ENCODE results near the gene ZBTB7C.

ZBTB7C gene

DNA sequence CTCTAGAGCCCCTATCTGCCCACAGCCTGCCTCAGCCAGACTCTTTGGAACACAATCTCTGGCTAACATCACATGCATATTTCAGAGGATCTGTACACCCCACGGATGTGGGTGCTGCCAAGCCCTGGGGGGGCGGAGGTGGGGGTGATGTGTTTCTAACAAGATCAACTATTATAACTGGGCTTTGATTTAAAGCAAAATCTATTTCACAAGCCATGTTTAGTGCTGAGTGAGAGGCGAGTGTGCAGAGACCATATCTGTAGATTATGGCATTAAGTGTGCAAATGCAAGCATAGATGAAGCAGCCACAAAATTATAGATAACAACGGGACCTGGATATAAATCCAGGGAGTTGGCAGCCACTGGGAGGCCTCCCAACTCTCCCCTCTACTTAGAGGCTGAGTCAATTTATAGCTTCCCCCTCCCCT is 342.9 kb downstream of the ZBTB7C start:
- ATAC-seq (replicated peaks): no peak
- H3K9me3 Mint-ChIP-seq: no peaks in the 10 kb centered on the region

DNA sequence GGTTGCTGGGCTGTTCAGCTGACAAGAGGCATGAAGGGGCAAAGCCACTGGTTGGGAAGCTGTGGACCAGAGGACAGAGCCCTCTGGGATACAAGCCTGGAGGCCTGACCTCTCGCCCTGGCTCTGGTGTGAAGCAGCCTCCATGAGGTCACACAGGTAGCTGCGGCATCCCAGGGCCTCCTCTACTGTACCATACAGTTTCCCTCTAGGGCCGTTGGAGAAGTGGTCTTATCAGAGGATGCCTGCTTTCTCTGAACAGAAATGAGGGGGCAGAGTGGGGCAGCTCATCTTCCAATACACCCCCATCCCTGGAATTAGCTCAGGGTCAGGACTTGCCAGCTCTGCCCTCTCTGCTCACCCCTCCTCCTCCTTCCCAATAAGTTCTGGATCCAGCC is 343.6 kb downstream of the ZBTB7C start:
- no peak overlapping the region for H3K27ac Mint-ChIP-seq
- no peaks in the 10 kb centered on the region for H3K4me1 Mint-ChIP-seq
- H3K4me3 Mint-ChIP-seq: no peak overlapping the region
- H3K27me3 Mint-ChIP-seq: peaks cover 13 to 14% of the 10 kb centered on the region in 2 donors
- H3K36me3 Mint-ChIP-seq: no peaks in the 10 kb centered on the region
- no peak for ATAC-seq (replicated peaks)
- no peaks in the 10 kb centered on the region for H3K9me3 Mint-ChIP-seq
- no peak for DNase-seq

More for the DNA sequence above, 342.9 kb downstream of the ZBTB7C start:
- Mint-ChIP-seq H3K4me3 (no peak overlapping the region), H3K36me3 (no peaks in the 10 kb centered on the region), H3K27me3 (peaks cover 10 to 12% of the 10 kb centered on the region in 2 donors), H3K27ac (no peak overlapping the region), H3K4me1 (no peaks in the 10 kb centered on the region)
- DNase-seq: no peak

DNA sequence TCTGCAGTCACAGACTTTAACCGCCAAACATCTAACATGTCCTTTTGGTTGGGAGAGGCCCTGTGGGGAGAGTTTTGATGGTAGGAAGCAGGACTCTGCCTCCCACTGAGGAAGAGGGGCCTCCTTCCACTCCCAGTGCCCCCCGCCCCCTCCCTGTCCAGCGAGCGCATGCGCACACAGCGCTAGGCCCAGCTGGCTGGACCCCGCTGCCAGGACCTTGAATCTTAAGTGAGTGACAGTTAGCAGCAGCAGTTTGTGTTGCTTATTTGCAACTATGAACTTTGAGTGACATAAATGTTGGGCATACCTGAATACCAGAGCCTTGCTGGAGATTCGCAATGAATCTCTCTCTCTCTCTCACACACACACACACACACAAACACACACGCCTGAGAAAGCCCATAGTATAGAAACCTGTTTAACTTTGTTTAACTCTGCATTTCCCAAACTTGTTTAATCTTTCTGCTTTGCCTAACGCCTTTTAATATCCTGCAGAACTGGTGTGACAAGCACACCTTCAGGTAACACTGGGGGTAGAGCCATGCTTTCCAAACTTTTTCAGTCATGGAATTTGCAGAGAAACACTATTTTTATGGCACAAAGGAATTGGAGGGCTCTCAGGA is 344.1 kb downstream of the ZBTB7C start:
- no peak overlapping the region for H3K27ac Mint-ChIP-seq

DNA sequence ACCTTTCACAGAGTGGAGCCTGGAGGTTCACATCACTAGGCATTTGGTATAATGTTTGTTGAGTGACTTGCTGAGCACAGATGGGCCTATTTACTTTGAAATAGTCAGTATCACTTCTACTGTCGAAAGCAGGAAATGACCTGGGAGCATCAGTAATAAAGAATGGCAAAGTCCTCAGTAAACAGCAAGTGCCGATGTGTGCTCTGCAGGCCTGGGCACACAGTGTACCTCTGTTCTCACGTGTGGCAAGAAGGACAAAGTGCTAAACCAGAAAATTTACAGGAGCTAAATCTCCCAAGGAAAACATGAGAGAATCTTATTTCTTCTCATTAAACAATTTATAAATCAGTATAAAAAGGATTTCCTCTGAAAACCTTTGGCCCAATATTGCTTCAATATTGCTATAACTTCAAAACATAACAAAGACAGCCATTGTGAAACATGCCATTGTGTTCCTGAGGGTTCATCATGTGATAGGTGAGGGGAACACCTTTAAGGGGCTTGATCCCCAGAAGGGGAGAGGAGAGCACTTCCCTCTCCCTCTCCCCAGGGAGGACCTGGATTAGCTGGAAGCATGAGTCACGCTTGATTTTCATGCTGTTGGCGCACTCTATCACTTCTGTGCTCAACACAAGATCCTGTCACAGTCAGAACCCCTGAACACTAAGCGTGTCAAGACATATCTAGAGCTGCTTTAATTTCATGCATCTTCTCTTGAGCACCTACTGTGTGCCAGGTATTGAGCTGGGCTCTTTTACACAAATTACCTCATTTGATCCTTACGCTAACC is 347.2 kb downstream of the ZBTB7C start:
- no peaks in the 10 kb centered on the region for H3K4me1 Mint-ChIP-seq
- no peaks in the 10 kb centered on the region for H3K9me3 Mint-ChIP-seq
- H3K36me3 Mint-ChIP-seq: no peaks in the 10 kb centered on the region
- peaks cover 27 to 37% of the 10 kb centered on the region in 2 donors for H3K27me3 Mint-ChIP-seq
- no peak overlapping the region for H3K27ac Mint-ChIP-seq
- H3K4me3 Mint-ChIP-seq: no peak overlapping the region
- ATAC-seq (replicated peaks) (no peak), DNase-seq (no peak)

More for the DNA sequence above, 344.1 kb downstream of the ZBTB7C start:
- DNase-seq (no peak), ATAC-seq (replicated peaks) (no peak)
- Mint-ChIP-seq H3K36me3 (no peaks in the 10 kb centered on the region), H3K9me3 (no peaks in the 10 kb centered on the region), H3K4me1 (no peaks in the 10 kb centered on the region), H3K27me3 (peaks cover 17 to 18% of the 10 kb centered on the region in 2 donors), H3K4me3 (no peak overlapping the region)

DNA sequence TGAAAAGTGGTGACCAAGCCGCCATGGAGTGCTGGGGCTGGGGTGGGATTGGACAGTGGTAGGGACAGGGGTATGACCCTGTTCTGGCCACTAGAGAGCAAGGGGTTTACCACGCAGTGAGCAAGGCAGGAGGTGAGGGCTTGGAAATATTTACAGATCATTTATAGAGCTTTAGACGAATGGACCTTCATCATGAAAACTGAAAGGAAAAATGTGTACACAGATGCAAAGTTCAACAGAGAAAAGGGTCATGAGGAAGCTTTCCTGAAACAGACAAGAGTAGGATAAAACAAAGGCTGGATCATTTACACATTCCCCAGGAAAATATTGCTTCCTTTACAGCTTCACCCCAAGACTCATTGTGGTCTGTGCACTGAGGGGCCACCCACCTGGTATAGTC is 348.2 kb downstream of the ZBTB7C start:
- H3K9me3 Mint-ChIP-seq: no peaks in the 10 kb centered on the region
- no peak overlapping the region for H3K4me3 Mint-ChIP-seq
- DNase-seq (no peak), ATAC-seq (replicated peaks) (no peak)
- H3K36me3 Mint-ChIP-seq: no peaks in the 10 kb centered on the region
- no peaks in the 10 kb centered on the region for H3K4me1 Mint-ChIP-seq
- H3K27me3 Mint-ChIP-seq: peaks cover 29 to 38% of the 10 kb centered on the region in 2 donors
- no peak overlapping the region for H3K27ac Mint-ChIP-seq

DNA sequence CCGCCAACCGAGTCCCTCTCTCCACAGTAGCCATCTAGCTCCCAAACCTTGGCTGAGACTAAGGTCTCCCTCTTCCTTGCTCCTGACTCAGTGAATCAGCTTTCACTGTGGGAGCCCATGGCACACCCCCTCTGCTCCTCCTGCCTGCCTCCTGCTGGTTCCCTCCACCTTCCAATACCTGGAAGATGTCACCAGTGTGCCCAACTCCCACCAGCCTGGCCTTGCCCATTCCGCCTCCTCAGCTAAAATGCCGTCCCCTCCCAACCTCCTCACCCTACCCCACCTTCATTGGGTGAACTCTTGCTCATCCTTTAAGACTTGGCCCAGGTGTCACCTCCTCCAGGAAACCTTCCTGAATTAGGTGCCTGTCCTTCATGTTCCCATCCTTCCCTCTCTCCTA is 348.8 kb downstream of the ZBTB7C start:
- H3K27me3 Mint-ChIP-seq: peaks cover 34 to 40% of the 10 kb centered on the region in 2 donors
- no peak for DNase-seq
- H3K36me3 Mint-ChIP-seq: no peaks in the 10 kb centered on the region
- no peaks in the 10 kb centered on the region for H3K9me3 Mint-ChIP-seq
- no peak for ATAC-seq (replicated peaks)
- no peak overlapping the region for H3K27ac Mint-ChIP-seq
- no peak overlapping the region for H3K4me3 Mint-ChIP-seq
- H3K4me1 Mint-ChIP-seq: no peaks in the 10 kb centered on the region

DNA sequence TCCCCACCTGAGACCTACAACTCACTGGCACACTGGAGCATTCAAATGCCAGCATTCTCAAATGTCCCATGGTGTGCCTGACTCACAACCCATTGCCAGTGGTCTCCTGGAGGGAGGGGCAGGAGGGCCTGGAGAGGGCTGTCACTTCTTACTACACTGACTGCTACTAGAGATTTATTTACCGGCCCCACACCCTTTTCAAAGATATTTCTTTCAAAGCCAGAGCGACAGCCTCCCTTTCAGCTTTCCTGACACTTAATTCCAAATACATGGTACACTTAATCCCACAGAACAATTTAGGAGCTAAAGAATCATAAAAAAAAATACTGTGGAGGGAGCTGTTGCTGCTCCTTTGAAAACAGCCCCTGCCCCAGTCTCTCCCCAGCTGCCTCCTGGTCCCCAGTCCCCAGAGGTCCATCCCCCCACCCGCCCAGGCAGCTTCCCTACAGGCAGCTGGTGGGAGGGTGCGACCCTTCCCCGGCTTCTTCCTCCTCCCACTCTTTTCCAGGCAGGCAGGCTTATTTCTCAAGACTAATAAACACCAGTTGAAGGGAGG is 349.6 kb downstream of the ZBTB7C start:
- H3K9me3 Mint-ChIP-seq: no peaks in the 10 kb centered on the region
- H3K27ac Mint-ChIP-seq: no peak overlapping the region
- no peak overlapping the region for H3K4me3 Mint-ChIP-seq
- no peaks in the 10 kb centered on the region for H3K4me1 Mint-ChIP-seq
- no peak for DNase-seq
- no peak for ATAC-seq (replicated peaks)
- H3K36me3 Mint-ChIP-seq: no peaks in the 10 kb centered on the region
- H3K27me3 Mint-ChIP-seq: peaks cover 41 to 47% of the 10 kb centered on the region in 2 donors

DNA sequence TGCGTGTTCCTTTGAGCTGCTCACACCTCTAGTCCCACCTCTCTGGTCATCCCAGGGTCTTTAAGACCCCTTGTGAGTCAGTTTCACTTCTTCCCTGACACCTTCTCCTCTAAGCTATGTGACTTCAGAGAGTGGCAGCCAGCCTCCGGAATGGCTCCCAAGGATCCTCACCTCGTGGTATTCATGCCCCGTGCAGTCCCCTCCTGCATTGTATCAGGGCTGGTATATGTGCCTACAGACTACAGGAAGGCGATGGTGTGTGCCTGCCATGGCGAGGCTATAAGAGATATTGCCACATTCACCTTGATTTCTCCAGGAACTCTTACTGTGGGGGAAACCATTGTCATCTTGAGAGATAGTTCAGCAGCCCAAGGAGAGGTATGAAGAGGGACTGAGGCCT is 350.7 kb downstream of the ZBTB7C start:
- Mint-ChIP-seq H3K9me3 (no peaks in the 10 kb centered on the region), H3K36me3 (no peaks in the 10 kb centered on the region), H3K4me1 (no peaks in the 10 kb centered on the region), H3K27me3 (peaks cover 51 to 58% of the 10 kb centered on the region in 2 donors), H3K27ac (no peak overlapping the region), H3K4me3 (no peak overlapping the region)
- no peak for DNase-seq
- ATAC-seq (replicated peaks): no peak

DNA sequence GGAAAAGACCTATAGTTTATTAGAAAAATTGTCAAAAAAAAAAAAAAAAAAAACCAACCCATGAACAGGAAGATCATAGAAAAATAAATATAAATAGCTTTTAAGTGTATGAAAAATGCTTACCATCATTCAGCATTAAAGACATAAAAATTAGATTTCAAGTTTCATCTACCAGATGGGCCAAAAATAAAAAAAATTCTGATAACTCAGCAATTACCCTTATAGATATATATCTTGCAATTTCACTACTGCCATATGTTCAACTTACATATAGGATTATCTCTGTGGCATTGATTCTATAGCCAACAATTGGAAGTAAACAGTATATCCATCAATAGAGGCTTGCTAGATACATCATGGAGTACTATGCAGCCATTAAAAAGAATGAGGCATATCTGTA is 352.2 kb downstream of the ZBTB7C start:
- Mint-ChIP-seq H3K27ac (no peak overlapping the region), H3K27me3 (peaks cover 63 to 69% of the 10 kb centered on the region in 2 donors), H3K4me1 (no peaks in the 10 kb centered on the region), H3K4me3 (no peak overlapping the region), H3K9me3 (no peaks in the 10 kb centered on the region), H3K36me3 (no peaks in the 10 kb centered on the region)
- ATAC-seq (replicated peaks) (no peak), DNase-seq (no peak)

DNA sequence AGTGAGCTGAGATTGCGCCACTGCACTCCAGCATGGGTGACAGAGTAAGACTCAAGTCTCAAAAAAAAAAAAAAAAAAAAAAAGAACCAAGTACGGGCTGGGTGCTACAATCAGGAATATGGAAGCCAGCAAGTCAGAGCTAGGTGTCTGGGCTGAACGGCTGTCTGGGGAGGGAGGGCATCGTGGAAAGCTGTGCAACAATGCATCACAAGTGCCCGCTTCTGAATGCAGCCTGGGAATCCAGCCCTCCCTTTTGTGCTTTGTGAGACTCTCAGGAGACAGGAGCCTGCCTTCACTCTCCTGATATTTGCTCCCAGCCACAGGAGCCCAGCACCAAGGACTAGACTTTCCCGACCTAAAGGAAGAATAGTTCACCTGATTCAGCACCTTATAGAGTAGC is 353.8 kb downstream of the ZBTB7C start:
- Mint-ChIP-seq H3K36me3 (no peaks in the 10 kb centered on the region), H3K4me1 (no peaks in the 10 kb centered on the region), H3K27ac (no peak overlapping the region), H3K27me3 (peaks cover 67 to 71% of the 10 kb centered on the region in 2 donors), H3K4me3 (no peak overlapping the region), H3K9me3 (no peaks in the 10 kb centered on the region)
- no peak for DNase-seq
- no peak for ATAC-seq (replicated peaks)

DNA sequence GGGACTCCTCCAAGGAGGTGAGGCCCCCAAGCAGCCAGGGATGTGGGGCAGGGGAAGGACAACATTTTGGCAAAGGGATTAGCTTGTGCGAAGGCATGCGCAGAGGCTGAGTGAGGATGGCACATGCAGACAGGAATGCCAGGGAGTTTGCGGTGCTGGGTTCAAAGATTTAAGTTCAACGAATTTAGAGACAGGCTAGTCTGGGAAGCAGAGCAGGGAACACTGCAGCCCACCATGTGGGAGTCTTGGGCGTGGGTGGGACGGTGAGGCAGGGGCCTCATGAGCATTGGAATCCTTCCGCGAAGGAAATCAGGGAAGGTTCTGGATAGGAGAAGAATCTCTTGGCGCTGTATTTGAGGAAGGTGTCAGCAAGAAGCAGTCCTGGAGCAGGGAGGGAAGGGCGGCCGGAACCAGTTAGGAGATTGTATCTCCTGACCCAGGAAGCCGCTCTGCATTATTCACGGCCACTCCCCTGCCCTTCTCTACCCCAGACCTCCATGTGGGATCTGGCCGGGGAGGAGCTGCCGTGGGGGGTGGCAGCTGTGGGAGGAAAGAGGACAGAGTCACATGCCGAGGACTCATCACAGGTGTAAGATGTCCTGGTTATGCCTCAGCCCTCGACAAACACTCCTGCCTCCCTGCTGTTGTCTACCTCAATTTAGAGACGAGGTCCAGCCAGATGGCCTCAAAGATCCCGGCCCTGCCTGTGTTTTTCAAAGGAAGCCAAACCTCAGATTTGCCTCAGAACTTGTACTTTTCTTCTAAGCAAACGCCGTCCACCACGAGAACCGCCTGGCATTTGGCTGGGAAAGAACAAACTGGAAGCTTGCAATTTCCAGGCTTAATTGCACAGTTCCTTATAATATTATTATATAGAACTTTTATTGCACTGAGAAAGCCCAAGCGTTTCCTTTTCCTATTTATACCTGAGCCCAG is 355.0 kb downstream of the ZBTB7C start:
- DNase-seq: no peak
- ATAC-seq (replicated peaks): no peak
- H3K4me3 Mint-ChIP-seq: no peak overlapping the region
- H3K9me3 Mint-ChIP-seq: no peaks in the 10 kb centered on the region
- H3K4me1 Mint-ChIP-seq: no peaks in the 10 kb centered on the region
- H3K36me3 Mint-ChIP-seq: no peaks in the 10 kb centered on the region
- peaks cover 58 to 59% of the 10 kb centered on the region in 2 donors for H3K27me3 Mint-ChIP-seq
- no peak overlapping the region for H3K27ac Mint-ChIP-seq

DNA sequence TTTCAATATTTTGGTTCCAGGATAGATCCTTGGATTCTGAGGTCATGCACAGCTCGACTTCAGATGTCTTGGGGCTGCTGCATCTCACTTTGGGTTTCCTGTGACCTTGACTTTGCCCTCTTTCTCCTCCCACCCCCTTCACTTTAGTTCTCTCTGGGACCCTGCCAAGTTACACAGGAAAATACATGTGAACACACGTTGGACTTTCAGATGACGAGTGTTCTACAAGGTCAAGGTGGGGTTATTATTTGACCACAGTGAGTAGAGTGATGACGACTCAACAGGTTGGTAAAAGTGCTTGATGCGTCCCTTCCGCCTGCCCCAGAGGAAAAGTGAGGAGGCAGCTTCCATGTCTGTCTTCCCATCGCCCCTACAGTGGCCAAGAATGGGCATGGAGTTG is 356.3 kb downstream of the ZBTB7C start:
- no peak overlapping the region for H3K4me3 Mint-ChIP-seq
- H3K9me3 Mint-ChIP-seq: no peaks in the 10 kb centered on the region
- H3K36me3 Mint-ChIP-seq: no peaks in the 10 kb centered on the region
- no peak for DNase-seq
- H3K4me1 Mint-ChIP-seq: no peaks in the 10 kb centered on the region
- no peak for ATAC-seq (replicated peaks)
- no peak overlapping the region for H3K27ac Mint-ChIP-seq
- peaks cover 51 to 57% of the 10 kb centered on the region in 2 donors for H3K27me3 Mint-ChIP-seq

DNA sequence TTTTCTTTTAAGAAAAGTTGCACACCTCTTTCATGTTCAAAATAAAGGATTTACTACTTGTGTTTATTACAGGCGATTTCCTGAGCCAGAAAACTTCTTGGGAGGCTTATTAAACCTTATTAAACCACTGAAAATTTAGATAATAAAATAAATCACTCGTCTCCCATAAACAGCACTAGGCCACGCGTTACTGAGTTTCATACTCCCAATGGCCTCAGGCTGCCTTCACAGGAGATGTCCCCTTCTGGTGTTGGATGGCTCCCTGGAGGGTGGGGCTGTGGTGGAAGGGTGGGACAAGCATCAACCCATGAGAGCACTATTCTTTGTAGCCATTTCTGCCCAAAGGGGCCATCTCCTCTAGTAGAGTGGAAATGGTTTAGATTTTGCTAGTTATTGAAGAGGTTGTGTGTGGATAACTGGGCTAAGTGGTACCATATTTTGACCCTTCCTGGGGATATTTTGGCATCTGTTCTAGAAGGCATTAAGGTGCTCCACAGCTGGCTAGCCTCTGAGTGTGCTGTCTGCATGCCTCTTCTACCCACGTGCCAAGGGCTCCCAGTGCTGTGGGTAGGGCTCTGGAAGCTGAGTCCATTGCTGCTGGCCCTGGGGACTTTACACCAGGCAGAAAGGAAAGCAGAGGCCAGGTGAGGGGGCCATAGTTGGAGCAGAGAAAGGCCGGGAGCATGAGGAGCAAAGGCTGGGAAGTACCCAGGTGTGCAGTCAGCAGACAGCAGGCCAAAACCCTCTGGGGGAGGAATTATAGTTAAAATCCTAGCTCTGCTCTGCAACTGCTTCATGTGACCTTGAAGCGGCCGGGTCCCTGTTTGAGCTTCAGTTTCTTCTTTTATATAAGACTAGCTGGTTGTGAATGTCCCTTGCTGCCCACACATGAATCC is 357.0 kb downstream of the ZBTB7C start:
- no peak overlapping the region for H3K4me3 Mint-ChIP-seq
- peaks cover 51 to 61% of the 10 kb centered on the region in 2 donors for H3K27me3 Mint-ChIP-seq

More for the DNA sequence above, 357.0 kb downstream of the ZBTB7C start:
- ATAC-seq (replicated peaks) (no peak), DNase-seq (no peak)
- no peaks in the 10 kb centered on the region for H3K4me1 Mint-ChIP-seq
- H3K36me3 Mint-ChIP-seq: no peaks in the 10 kb centered on the region
- H3K27ac Mint-ChIP-seq: no peak overlapping the region
- H3K9me3 Mint-ChIP-seq: no peaks in the 10 kb centered on the region

Data from stimulated activated naive B cell treated with anti-CD40 and anti-IgM and Interleukin-4, amounts not matched to agents 10 μg/mL and 1 μg/mL and 100 μg/mL, for 72 hours (primary cell).